Stomach (tissue), 9 donors: Measurements from ENCODE around the gene ETV6. TPM values are rescaled to one million over a fixed set of nuclear protein-coding genes. Genes with fewer than 3 reads are reported as not detected.

Source experiments
- DNase-seq, 2 donors: peaks; one replicate each; pipeline versions ENCODE4 v3.0.0 to v3.0.0-alpha.2; 2013 to 2019
- H3K27ac ChIP-seq, 5 donors: fragments of 200-600 bp in 4 of 5; sonication (generic) in 4 of 5; one replicate each; pipeline ENCODE4 v1.5.1; 2013 to 2019; ENCODE audit warnings: mild to moderate bottlenecking in 1 of 5, moderate library complexity in 1 of 5
- H3K27me3 ChIP-seq, 3 donors: fragments of 200-600 bp; sonication (generic); one replicate each; pipeline ENCODE4 v1.5.1; 2017 to 2019; ENCODE audit warnings: mixed run types in 1 of 3
- H3K36me3 ChIP-seq, 4 donors: fragments of 200-600 bp; sonication (generic); 1 replicate in 3 of 4; 2 replicates in 1 of 4; pipeline ENCODE4 v1.5.1; 2016 to 2019
- H3K4me1 ChIP-seq, 4 donors: fragments of 200-600 bp; sonication (generic); one replicate each; pipeline ENCODE4 v1.5.1; 2016 to 2019
- H3K4me3 ChIP-seq, 4 donors: fragments of 200-600 bp; sonication (generic) in 3 of 4; one replicate each; pipeline ENCODE4 v1.5.1; 2016 to 2019; ENCODE audit warnings: mild to moderate bottlenecking in 1 of 4
- H3K9me3 ChIP-seq, 4 donors: fragments of 200-600 bp; sonication (generic); one replicate each; pipeline ENCODE4 v1.5.1; 2016 to 2019
- CTCF ChIP-seq, 7 experiments: fragments of 450-650 bp in 4 of 7; fragments of 200-600 bp in 3 of 7; sonication (generic) in 3 of 7; IDR thresholded peaks; one replicate each; pipeline ENCODE4 v1.5.1; 2016 to 2019; ENCODE audit warnings: antibody characterized with exemption in 7 of 7, control low read depth in 2 of 7, mild to moderate bottlenecking in 1 of 7
- EP300 ChIP-seq: sonication (generic); formaldehyde crosslinking; IDR thresholded peaks from one replicate; pipeline ENCODE4 v1.6.1; 2017; ENCODE audit warnings: antibody characterized with exemption
- POLR2A ChIP-seq, 4 donors: fragments of 450-650 bp; IDR thresholded peaks; one replicate each; pipeline ENCODE4 v1.6.1; 2016; ENCODE audit warnings: antibody characterized with exemption in 4 of 4, control low read depth in 2 of 4, mild to moderate bottlenecking in 1 of 4, moderate library complexity in 1 of 4
- POLR2AphosphoS5 ChIP-seq, 3 donors: sonication (generic); formaldehyde crosslinking; IDR thresholded peaks; one replicate each; pipeline ENCODE4 v1.6.1; 2016; ENCODE audit warnings: antibody characterized with exemption in 3 of 3
- WGBS, 5 donors: extraction: QIAGEN DNeasy Blood & Tissue Kit in 3 of 5; methylation state at CpG; one replicate each; pipeline versions ENCODE4 v1.1.5 to v1.1.7; 2013 to 2018; 5-methylcytosine and 5-hydroxymethylcytosine counted together
- intact Hi-C: fragments of 100-400 bp; cut with DNase I; formaldehyde crosslinking; loops from one replicate; pipeline ENCODE4 v1.15.1; 2023; ENCODE audit warnings: low total_unique reads
- polyA plus RNA-seq, 3 donors: library from polyadenylated mRNA; stranded (reverse); fragments of 200-250 nt; gene quantifications; one replicate each; pipeline ENCODE4 v1.2.3, GENCODE V29; 2013
- total RNA-seq, 5 donors: library from RNA; depleted of rRNA; stranded (reverse); fragments of >200 nt; gene quantifications; one replicate each; pipeline versions ENCODE4 v1.1.0 to v1.2.3, GENCODE V29; 2014 to 2016
- donor health status: healthy with polysubstance abuse.
- donor health status: Bipolar disorder and iron deficiency.
- donor health status: healthy.

ETV6 gene
- total and polyA plus RNA-seq, 8 donors, result 4.1 to 60.3 (median 13.4) TPM

DNA sequence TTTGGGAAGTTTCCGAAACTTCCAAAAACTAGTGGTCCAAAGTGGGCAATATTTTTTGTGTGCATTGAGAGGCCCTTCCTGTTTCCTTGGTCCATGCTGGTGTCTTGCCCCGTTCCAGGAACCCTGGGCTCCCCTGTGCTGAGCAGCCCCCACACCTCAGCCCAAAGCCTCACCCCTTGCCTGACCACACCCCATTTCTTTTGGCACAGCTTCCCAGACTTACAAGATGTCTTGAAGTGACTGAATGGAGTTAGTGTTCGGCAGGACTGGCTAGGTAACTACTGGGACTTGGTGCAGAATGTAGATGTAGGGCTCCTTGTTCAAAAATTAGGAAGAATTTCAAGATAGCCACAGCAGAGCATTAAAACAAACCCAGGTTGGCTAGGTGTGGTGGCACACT is 68.6 kb downstream of the ETV6 start:
- no peak overlapping the region for H3K4me3 ChIP-seq
- 58 to 73% (median 70%) methylated on average over 3 of the region's 3 CpGs for whole genome bisulfite sequencing, 5 donors
- intact Hi-C loops, result no loop called here
- TF ChIP-seq CTCF (IDR thresholded peaks at IDR 0.05), result no peak
- no peak for TF ChIP-seq POLR2AphosphoS5 (IDR thresholded peaks at IDR 0.05)
- TF ChIP-seq EP300, result no peak
- TF ChIP-seq POLR2A (IDR thresholded peaks at IDR 0.05), result no peak
- H3K27ac ChIP-seq, result peak overlapping the region in 2 of 5 donors; percentile 63 to 74
- peaks cover 19 to 79% (median 44%) of the 10 kb centered on the region in 4 donors for H3K4me1 ChIP-seq
- no peak for DNase-seq
- H3K36me3 ChIP-seq, result no peaks in the 10 kb centered on the region
- H3K27me3 ChIP-seq, result no peaks in the 10 kb centered on the region
- no peaks in the 10 kb centered on the region for H3K9me3 ChIP-seq

GRCh38 chr12:11718768-11719253 is 69.3 kb downstream of the ETV6 start:
- Histone ChIP-seq H3K4me3 (no peak overlapping the region), H3K27ac (peak overlapping the region in 4 of 5 donors; percentile 44 to 74 (median 55)), H3K4me1 (peaks cover 16 to 76% (median 46%) of the 10 kb centered on the region in 4 donors), H3K9me3 (no peaks in the 10 kb centered on the region), H3K27me3 (no peaks in the 10 kb centered on the region), H3K36me3 (no peaks in the 10 kb centered on the region)
- peak in 1 of 2 donors; percentile 66 for DNase-seq
- intact Hi-C loops, result no loop called here
- TF ChIP-seq POLR2A (IDR thresholded peaks at IDR 0.05) (no peak), POLR2AphosphoS5 (IDR thresholded peaks at IDR 0.05) (peak; percentile 22 to 89 (median 59)), EP300 (peak; percentile 37), CTCF (IDR thresholded peaks at IDR 0.05) (no peak)
- 49 to 70% (median 49%) methylated on average over 6 of the region's 6 CpGs for WGBS, 5 donors

GRCh38 chr12:11719678-11720099 is 70.2 kb downstream of the ETV6 start:
- H3K27ac ChIP-seq, result peak overlapping the region in 4 of 5 donors; percentile 44 to 74 (median 55)
- H3K9me3 ChIP-seq, result no peaks in the 10 kb centered on the region
- no peaks in the 10 kb centered on the region for H3K27me3 ChIP-seq
- H3K4me1 ChIP-seq, result peaks cover 25 to 76% (median 52%) of the 10 kb centered on the region in 4 donors
- intact Hi-C loops, result no loop called here
- WGBS, 5 donors, result 49 to 71% (median 63%) methylated on average over 4 to 10 of the region's 10 CpGs
- H3K36me3 ChIP-seq, result no peaks in the 10 kb centered on the region
- no peak overlapping the region for H3K4me3 ChIP-seq
- TF ChIP-seq EP300 (no peak), CTCF (IDR thresholded peaks at IDR 0.05) (no peak), POLR2AphosphoS5 (IDR thresholded peaks at IDR 0.05) (peak in 1 of 3 donors; percentile 59)
- DNase-seq, result peak in 1 of 2 donors; percentile 58

DNA sequence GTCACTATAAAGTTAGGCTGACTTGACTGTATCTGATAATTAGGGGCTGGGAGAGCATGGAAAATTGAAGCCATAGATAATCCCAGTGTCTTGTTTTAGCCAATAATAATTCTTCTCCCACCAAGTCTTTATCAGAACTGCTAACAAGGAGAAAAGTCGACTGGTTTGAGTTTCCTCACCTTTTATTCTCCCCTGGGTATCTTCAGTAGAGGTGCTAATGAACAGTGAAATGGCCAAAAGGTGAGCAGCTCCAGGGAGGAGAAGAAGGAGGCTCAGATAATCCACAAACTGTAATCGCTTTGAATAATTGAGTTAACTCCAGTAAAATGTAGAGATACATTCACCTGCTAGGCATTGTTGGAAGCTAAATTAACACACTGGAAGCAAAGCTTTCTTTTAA is 72.6 kb downstream of the ETV6 start:
- Histone ChIP-seq H3K27me3 (no peaks in the 10 kb centered on the region), H3K4me3 (no peak overlapping the region), H3K4me1 (peaks cover 37 to 84% (median 66%) of the 10 kb centered on the region in 4 donors), H3K9me3 (no peaks in the 10 kb centered on the region), H3K27ac (peak overlapping the region in 1 of 5 donors; percentile 77), H3K36me3 (no peaks in the 10 kb centered on the region)
- WGBS, 5 donors, result 59 to 73% (median 67%) methylated on average over 2 of the region's 2 CpGs
- DNase-seq, result no peak
- intact Hi-C loops, result no loop called here
- TF ChIP-seq EP300, result no peak
- no peak for TF ChIP-seq CTCF (IDR thresholded peaks at IDR 0.05)
- TF ChIP-seq POLR2A (IDR thresholded peaks at IDR 0.05), result no peak
- no peak for TF ChIP-seq POLR2AphosphoS5 (IDR thresholded peaks at IDR 0.05)
